GM19043 (cell line): Measurements from ENCODE around the gene NCKAP5L.
A peak's percentile ranks its signal among the peaks of the same experiment; 100 is the strongest.

Source experiments
- ATAC-seq: cut with Tn5 transposase; IDR thresholded peaks from one replicate; pipeline ENCODE4 v1.9.1; 2021; ENCODE audit warnings: low read depth; ENCODE audit not compliant: unreplicated experiment

NCKAP5L gene

GRCh38 chr12:49741882-49742620 lies 86.2 kb downstream of the NCKAP5L start:
- ATAC-seq = peak; percentile 41
